Stimulated activated CD4-positive, alpha-beta T cell treated with anti-CD3 and anti-CD28 coated beads, Interleukin-4, amount 100 ng/mL, for 1 hour (primary cell): Measurements from ENCODE around the gene CDH23.

Experiments used
- DNase-seq: peaks from one replicate; pipeline ENCODE4 v3.0.0-alpha.2; 2020

CDH23 gene

GRCh38 chr10:71750124-71750841, 353.6 kb downstream of the CDH23 start:
- no peak for DNase-seq

DNA sequence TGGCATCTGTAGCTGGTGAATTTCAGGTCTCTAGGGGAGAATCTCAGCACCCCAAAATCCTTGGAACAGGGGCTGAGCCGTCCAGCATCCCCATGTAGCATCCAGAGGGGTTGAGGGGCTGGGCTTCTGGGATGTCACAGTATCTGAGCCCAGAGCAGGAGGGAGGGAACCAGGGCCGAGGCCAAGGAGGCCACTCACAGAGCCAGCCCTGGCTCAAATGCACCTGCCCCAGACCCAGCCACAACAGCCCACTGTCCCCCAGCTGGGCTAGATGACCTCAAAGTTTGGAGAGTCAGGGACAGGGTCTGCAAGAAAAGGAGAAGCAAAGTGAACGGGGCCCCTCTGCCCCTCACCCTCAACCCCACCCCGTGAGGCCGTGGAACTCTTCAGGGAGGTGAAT, 354.3 kb downstream of the CDH23 start:
- no peak for DNase-seq

DNA sequence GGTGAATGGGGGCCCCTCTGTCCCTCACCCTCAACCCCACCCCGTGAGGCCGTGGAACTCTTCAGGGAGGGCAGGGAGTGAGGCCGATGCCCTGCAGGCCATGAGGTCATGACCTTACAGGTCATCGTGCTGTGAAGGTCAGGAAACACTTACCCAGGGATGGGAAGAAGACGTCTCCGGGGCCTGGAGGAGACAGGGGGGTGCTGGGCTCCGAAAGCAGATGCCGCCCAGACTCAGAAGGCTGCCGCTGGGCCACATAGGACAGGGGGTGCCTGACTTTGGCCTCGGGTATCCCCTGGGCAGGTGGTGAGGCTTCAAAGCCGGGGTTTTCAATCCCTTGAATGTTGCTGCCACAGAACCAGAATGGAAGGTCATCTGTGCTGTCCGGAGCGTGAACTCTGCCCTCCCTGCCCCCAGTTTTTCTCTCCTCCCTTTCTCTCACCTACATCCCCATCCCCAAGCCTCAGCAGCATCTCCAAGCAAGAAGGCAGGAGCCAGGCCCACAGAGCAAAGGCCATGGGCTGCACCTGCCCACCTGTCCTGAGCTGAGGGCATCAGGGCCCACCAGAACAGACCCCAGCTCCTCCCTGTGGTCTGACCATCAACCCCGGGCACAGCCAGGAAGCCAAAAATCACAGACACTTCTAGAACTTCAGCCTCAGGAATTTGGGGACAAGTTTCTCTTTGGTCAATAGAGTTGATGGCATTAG, 354.9 kb downstream of the CDH23 start:
- DNase-seq = no peak

DNA sequence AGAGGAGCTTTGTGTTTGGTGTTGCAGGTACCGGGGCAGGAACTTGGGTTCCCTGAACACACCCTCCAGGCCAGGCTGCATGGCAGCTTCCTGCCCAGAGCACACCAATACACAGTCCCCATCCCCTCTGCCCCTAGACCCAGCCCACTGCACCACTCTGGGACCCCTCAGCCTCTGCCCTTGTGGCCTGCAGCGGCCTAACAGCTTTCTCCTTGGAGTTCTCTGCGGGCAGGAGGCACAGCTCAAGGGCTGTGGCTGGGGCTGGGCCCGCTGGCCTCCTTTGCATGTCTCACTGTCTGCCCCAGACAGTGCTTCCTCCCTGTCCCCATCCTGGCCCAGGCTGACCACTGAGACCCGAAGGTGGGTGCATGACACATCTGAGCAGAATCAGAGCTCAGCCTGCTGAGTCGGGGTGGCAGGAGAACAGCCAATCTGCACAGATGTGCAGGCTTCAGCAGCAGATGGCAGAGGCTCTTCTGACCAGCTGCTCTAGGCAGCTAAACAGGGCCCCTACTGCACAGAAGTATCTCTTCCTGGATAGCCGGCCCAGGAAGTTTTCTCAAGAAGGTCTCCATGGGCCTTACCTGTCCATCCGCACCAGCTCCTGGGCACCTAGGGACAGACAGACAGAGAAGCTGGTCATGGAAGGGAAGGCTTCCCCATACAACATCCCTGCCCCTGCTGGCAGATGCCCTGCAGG, 355.8 kb downstream of the CDH23 start:
- DNase-seq = no peak

DNA sequence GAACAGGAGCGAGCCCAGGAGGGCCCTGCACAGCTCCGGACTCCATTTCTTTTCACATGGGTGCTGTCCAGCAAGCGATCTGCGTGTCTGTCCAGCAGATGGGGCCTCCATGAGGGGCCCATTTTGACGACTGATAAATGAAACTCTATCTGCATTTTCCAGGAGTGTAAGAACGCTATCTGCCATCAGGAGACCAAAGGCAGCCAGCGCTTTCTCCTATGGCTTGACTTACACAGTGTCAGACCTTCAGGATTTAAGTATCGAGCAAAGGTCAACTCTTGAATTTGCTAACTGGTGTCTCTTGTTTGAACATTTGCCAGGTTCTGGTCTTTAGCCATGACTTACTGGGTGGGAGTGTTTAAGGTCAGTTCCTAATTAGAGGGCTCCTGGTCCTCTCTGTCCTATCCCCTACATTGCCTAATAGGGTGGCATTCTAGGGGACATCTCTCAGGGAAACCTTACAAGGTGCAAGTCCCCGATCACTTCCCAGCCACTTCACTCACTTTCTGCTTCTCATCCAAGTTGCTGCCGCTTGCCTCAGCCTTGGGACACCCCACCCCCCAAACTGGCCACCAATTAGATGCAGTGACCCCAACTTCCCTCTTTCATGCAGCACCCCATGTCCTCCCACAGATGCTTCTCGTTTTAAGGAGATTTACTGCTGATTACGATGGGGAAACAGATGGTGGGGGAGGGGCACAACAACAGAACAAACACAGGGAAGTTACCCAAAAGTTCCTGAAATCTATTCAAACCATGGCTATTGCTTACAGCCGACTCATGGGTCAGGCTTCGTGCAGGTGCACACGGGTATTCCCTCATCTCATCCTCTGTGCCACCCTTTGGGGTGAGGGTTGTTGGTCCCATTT, 356.6 kb downstream of the CDH23 start:
- DNase-seq = no peak

DNA sequence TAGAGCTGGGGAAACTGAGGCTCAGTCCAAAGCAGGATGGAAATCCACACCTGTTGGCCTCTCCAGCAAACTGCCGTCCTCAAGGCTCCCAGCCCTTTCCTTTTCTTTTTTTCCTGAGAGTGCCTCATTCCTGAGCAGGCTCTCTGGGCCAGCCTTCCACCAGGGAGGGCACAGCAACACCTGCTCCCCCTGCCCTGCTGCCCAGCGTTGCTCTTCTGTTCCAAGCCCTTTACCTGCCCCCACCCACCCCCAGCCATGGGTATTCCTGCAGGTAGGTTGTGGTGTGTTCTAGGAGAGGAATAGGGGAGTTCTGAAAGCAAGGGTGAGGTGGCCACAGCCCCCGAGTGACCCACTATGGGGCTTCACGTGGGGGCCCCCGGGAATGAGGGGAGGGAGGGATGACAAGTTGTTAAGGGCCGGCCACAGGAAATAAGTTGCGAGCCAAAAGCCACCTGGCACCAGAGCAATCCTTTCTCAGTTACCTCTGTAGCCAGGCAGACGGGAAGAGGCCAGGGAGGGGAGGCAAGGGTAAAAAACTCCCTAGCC, 357.3 kb downstream of the CDH23 start:
- DNase-seq = no peak

DNA sequence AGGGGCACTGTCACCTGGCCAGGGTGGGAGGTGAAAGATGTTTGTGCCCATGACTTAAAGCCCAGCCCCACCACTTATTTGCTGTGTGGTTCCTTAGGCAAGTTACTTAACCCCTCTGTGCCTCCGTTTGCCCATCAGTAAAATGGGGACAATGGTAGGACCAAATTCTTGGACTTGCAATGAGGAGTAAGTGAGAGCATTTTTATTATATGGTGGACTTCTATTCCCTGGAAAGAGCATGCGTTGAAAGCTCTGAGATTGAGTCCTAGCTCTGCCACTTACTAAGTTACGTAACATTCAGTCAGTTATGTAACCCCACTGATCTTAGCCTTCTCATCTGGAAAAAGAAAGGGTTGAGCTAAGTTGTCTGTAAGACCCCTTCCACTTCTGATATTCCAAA, 357.8 kb downstream of the CDH23 start:
- no peak for DNase-seq

- no peak for DNase-seq
Observed at GRCh38 chr10:71755179-71755879, 358.6 kb downstream of the CDH23 start.

GRCh38 chr10:71756311-71757191, 359.8 kb downstream of the CDH23 start:
- DNase-seq = no peak

DNA sequence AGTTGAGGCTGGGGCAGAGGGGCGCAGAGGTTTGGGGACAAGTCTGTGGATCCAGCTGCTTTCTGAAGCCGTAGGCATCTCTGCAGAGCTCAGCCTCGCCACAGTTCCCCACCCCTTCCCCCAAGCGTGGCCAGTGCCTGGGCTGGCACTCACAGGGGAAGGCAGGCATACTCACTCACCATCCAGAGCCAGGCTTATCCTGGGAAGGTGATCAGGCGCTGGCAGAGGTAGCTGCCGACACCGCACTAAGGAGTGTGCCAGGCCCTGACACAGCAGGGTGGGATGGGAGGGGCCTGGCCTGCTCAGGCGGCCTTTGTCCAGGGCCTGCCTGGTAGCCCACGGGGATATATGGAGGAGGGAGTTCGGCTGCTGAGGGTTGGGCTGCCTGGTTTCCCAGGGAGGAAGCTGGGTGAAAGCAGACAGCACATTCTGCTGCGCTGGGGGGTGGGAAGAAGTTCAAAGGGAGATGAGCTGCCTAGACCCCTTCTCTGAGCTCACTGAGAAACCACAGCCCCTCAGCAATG, 360.7 kb downstream of the CDH23 start:
- DNase-seq = no peak

DNA sequence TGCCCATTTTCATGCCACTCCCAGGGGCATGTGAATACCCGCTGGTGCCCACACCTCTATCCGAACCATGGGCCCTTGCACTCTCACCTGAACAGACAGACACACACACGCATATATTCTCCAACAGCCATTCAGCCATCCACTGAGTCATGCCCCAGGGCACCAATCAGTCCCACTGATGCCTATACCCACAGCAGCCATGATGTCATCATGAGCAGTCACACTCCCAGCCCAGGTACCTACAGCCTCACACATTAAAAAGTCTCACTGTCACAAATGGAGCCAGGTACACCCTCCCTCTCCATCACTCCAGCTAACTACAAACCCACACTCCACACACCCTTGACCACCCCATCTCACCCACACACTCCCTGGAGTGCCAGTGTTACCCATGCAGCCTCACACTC, 364.4 kb downstream of the CDH23 start:
- peak; percentile 55 for DNase-seq

DNA sequence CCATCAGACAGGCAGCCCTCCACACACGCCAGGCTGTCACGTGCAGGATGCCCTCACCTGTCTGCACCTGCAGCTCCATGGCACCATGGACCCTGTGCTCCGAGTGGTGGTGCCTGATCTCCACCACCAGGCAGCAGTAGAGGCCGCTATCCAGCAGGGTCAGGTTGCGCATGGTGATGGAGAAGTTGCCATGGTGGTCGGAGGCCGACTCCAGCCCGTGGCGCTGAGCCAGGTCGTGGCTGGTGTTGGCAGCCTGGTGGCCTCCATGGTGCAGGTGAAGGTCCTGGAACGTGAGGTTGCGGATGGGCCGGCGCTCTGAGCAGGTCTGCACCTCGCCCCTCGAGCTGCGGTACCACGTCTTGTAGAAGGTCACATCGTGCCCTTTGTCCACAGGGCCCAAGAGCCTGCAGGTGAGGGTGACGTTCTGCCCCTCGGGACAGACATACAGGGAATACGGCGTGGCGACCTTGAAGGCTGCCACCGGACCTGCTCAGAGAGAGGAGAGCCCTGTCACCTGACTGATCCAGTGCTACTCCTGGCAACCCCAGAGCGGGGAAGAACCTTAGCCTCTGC, 364.9 kb downstream of the CDH23 start:
- no peak for DNase-seq

DNA sequence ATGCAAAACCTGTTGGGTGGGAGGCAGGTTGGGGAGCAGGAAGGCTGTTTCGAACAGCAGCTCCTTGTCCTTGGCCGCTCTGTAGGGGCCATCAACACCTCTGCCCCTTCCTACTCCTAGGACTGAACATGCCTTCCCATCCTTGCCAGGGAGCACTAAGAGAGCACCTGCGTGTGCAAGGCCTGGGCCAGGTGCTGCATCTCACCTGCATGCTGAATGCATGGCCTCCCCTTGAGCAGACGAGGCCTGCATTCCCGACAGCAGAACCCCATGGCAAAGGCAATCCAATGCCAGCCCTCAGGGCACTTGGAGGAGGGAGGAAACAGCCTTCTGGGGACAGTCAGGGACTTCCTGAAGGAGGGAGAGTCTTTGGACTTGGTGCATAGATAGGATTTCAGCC, 365.6 kb downstream of the CDH23 start:
- no peak for DNase-seq

DNA sequence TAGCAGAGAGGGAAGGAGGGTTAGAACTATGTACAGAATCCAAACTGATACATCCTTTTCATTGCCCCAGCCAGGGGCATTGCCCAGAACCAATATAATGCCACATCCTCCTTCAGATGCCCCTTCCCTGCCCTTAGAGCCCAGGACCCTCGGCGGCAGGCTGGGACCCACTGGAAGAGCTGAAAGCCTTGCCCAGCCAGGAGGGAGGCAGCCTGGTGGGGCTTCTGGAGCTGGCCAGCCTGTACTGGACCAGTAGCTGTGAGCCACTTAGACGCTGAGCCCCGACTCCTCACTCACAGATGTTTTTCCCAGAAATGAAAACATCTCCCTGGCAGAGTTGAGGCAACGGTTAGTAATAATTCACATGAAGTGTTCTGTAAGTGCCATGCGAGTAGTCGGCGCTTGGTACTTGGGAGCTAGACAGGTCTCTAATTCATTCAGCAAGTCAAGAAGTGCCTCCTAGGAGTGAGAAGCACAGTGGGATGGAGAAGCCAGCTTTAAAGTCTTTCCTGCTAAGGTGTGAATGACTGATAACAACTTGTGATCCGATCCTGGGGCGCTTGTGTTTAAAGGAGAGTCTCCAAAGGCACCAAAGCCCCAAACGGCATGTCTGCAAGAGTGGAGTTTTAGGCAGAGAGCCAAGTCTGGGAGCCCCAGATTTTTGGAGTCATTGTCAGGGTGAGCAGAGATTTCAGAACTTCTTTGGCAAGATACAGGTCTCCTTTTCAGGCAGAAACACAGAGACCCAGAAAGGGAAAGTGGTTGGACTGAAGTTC, 366.8 kb downstream of the CDH23 start:
- no peak for DNase-seq

DNA sequence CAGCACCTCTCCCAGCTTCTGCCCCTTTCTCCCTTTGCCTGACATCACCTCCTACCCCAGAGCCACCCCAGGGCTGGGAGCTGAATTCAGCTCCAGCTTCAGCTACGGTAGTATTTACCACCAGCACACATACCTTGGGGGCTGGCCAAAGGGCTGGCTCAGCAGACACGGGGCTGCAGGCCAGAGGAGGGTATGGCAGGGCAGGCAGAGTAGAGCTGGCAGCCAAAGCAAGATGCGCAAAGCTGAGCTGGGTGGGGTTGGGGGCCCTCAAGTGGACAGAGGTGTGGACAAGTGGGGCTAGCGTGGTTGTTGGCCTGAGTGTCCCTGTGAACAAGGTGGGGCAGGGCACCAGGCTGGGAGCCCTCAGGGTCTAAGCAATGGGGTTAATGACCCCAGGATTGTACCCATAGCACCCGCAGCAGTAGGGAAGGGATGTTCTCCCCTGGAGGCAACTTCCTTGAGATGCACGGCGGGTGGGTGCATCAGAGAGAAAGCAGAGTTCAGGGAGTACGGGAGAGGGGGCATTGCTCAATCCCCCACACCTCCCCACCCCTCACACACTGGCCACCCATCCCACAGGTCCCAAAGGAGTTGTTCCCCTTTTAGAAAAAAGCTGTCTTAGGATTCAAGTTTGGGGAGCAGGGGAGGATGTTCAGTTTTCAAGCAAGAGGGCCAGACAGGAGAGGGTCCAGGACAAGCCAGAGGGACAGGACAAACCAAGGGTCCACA, 368.6 kb downstream of the CDH23 start:
- DNase-seq = no peak

GRCh38 chr10:71765906-71766716, 369.4 kb downstream of the CDH23 start:
- DNase-seq = no peak

DNA sequence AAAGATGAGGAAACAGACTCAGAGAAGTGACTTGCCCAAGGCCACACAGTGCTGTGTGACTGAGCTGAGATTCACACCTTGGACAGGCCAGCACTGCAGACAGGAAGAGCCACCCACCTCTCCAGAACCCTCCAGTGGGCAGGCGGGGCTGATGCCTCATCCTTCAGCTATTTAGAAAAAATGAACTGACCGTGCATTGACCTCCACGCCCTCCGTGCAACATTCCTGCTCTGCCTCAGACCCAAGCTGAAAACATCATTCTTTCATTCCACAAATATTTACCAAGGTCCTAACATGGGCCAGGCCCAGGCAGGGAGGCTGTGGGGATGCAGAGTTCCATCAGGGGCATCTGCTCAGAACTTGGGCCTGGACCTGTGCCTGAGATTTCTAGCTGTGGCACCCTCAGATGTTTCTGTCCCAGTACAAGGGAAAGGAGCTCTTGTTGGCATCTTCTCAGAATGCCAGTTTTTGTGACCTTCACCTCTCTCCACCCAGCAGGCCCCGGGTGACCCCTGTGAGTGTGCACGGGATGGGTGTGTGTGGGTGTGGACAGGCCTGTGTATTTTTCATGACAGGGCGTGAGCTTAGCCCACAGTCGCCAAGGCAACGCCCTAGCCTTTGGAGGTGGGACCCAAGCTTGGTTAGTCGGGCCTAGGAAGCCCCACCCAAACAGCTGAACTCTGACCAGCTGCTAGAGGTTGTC, 370.1 kb downstream of the CDH23 start:
- no peak for DNase-seq
